Measurements from ENCODE around the gene VGF.

DNA sequence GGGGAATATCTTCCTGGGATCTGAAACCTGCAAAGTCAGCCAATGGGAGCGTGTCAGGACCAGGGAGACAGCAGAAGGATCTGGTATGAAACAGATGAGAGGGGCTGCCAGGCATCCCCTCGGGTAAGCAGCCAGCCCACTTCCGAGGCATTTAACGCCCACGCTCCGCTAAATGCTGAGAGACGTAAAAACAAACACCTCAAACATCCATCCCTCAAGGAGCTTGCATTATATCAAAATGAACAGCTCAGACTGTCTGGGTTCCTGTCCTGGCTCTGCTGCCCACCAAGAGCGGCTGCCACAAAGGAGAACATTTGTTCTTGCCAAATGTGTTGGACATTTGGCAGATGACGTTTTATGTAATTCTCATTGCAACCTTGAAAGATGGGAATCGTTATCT lies 45.5 kb downstream of the VGF start:
- TF ChIP-seq, protein P1, sequence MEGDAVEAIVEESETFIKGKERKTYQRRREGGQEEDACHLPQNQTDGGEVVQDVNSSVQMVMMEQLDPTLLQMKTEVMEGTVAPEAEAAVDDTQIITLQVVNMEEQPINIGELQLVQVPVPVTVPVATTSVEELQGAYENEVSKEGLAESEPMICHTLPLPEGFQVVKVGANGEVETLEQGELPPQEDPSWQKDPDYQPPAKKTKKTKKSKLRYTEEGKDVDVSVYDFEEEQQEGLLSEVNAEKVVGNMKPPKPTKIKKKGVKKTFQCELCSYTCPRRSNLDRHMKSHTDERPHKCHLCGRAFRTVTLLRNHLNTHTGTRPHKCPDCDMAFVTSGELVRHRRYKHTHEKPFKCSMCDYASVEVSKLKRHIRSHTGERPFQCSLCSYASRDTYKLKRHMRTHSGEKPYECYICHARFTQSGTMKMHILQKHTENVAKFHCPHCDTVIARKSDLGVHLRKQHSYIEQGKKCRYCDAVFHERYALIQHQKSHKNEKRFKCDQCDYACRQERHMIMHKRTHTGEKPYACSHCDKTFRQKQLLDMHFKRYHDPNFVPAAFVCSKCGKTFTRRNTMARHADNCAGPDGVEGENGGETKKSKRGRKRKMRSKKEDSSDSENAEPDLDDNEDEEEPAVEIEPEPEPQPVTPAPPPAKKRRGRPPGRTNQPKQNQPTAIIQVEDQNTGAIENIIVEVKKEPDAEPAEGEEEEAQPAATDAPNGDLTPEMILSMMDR (optimal IDR thresholded peaks at IDR 0.05 in 1 of 3, IDR thresholded peaks at IDR 0.05 in 1 of 3, conservative IDR thresholded peaks at IDR 0.05 in 1 of 3; ENCODE audit: extremely low read depth in 1 of 3, insufficient read depth in 2 of 3, low read length in 3 of 3): no peak
- no peak for TF ChIP-seq EZH2 (IDR thresholded peaks at IDR 0.05; ENCODE audit: low read length)
